ENCODE measurements around the gene ENTHD1.

Gene ENTHD1

GRCh38 chr22:39712081-39712480 lies 181.5 kb downstream of the ENTHD1 start:
- no peak for DNase-seq

- DNase-seq = no peak
Measured at GRCh38 chr22:39710380-39711150, 183.0 kb downstream of the ENTHD1 start.

- no peak for DNase-seq
Measured at GRCh38 chr22:39707816-39708215, 185.7 kb downstream of the ENTHD1 start.

GRCh38 chr22:39707351-39707750 lies 186.2 kb downstream of the ENTHD1 start:
- DNase-seq = no peak

- DNase-seq = no peak
Measured at GRCh38 chr22:39706376-39707140, 187.0 kb downstream of the ENTHD1 start.

- no peak for DNase-seq
Measured at GRCh38 chr22:39705386-39705785, 188.2 kb downstream of the ENTHD1 start.

- DNase-seq = peak in 1 of 2 experiments; percentile 55
Measured at GRCh38 chr22:39703928-39704639, 189.5 kb downstream of the ENTHD1 start.

- DNase-seq = no peak
Measured at GRCh38 chr22:39703091-39703490, 190.5 kb downstream of the ENTHD1 start.

- DNase-seq = no peak
Measured at GRCh38 chr22:39700565-39700964, 193.0 kb downstream of the ENTHD1 start.

GRCh38 chr22:39699631-39700360 lies 193.8 kb downstream of the ENTHD1 start:
- DNase-seq = no peak

GRCh38 chr22:39697790-39698430 lies 195.7 kb downstream of the ENTHD1 start:
- no peak for DNase-seq

- DNase-seq = no peak
Measured at GRCh38 chr22:39693943-39694500, 199.5 kb downstream of the ENTHD1 start.

All from NCI-H446 (cell line).